Measurements from ENCODE around the gene FRAS1.

- TF ChIP-seq SETDB1 (IDR thresholded peaks at IDR 0.05; ENCODE audit: low read length) = no peak
- no peak for TF ChIP-seq ATF1 (CRISPR knock-in tag; IDR thresholded peaks at IDR 0.05)
- TF ChIP-seq ATF1 (tag; IDR thresholded peaks at IDR 0.05) = no peak
Measured at GRCh38 chr4:78149751-78150542, 92.8 kb downstream of the FRAS1 start.
